ENCODE data around the gene URB1. TPM values are rescaled to one million over a fixed set of nuclear protein-coding genes. Genes with fewer than 3 reads are reported as not detected.

URB1 gene
- total and polyA plus RNA-seq, 9 of the 15 experiments (the other 6 are each of a cell fraction or from before 2014, with no cell fraction given) = 0.97 to 53.6 (median 21.5) TPM

DNA sequence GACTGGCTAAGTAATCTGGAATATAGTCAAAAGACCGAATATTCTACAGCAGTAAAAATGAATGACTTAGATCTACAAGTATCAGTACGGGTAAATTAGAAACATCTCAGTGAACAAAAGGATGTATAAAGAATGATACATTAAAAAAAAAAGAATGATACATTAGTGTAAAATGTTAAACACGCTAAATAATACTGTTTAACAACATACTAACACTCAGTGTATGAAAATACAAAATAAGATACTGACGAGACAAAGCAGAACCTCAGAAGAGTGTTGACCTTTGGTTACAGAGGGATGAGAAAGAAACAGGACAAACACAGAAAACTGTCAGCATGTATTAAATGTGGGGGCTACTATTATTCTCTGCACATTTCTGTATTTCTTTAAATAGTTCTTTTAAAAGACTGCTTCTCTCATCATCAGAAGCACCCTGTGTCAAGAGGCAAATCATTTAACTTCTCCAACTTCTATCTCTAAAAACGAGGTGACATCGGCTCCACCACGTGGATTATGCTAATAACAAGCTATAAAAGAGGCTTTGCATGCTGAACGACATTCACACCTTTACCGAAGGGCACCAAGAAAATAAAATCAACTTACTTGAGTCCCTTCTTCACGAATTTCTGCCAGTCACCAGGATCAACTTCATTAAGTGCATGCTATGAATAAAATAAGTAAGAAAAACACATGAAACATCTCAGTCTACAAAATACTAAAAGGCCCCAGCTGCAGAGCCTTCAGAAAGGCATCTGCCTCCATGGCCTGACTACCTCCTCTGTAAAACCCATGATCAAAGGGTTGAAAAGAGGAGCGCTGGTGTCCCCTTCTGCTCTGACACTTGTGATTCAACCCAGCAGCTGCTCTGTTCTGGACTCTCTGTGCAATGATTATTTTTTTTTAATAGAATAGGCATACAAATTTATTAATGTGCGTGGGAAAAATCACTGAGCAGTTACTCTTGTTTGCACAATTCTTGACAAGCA is 51.7 kb downstream of the URB1 start (continued):
- TF ChIP-seq, protein P1, sequence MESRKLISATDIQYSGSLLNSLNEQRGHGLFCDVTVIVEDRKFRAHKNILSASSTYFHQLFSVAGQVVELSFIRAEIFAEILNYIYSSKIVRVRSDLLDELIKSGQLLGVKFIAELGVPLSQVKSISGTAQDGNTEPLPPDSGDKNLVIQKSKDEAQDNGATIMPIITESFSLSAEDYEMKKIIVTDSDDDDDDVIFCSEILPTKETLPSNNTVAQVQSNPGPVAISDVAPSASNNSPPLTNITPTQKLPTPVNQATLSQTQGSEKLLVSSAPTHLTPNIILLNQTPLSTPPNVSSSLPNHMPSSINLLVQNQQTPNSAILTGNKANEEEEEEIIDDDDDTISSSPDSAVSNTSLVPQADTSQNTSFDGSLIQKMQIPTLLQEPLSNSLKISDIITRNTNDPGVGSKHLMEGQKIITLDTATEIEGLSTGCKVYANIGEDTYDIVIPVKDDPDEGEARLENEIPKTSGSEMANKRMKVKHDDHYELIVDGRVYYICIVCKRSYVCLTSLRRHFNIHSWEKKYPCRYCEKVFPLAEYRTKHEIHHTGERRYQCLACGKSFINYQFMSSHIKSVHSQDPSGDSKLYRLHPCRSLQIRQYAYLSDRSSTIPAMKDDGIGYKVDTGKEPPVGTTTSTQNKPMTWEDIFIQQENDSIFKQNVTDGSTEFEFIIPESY (CRISPR knock-in tag; IDR thresholded peaks at IDR 0.05) = no peak
- TF ChIP-seq, protein P2, sequence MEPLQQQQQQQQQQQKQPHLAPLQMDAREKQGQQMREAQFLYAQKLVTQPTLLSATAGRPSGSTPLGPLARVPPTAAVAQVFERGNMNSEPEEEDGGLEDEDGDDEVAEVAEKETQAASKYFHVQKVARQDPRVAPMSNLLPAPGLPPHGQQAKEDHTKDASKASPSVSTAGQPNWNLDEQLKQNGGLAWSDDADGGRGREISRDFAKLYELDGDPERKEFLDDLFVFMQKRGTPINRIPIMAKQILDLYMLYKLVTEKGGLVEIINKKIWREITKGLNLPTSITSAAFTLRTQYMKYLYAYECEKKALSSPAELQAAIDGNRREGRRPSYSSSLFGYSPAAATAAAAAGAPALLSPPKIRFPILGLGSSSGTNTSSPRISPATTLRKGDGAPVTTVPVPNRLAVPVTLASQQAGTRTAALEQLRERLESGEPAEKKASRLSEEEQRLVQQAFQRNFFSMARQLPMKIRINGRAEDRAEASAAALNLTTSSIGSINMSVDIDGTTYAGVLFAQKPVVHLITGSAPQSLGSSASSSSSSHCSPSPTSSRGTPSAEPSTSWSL (CRISPR knock-in tag; IDR thresholded peaks at IDR 0.05; ENCODE audit: borderline replicate concordance) = no peak
- TF ChIP-seq, protein P3, sequence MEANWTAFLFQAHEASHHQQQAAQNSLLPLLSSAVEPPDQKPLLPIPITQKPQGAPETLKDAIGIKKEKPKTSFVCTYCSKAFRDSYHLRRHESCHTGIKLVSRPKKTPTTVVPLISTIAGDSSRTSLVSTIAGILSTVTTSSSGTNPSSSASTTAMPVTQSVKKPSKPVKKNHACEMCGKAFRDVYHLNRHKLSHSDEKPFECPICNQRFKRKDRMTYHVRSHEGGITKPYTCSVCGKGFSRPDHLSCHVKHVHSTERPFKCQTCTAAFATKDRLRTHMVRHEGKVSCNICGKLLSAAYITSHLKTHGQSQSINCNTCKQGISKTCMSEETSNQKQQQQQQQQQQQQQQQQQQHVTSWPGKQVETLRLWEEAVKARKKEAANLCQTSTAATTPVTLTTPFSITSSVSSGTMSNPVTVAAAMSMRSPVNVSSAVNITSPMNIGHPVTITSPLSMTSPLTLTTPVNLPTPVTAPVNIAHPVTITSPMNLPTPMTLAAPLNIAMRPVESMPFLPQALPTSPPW (CRISPR knock-in tag; IDR thresholded peaks at IDR 0.05) = no peak
- TF ChIP-seq, protein P4, sequence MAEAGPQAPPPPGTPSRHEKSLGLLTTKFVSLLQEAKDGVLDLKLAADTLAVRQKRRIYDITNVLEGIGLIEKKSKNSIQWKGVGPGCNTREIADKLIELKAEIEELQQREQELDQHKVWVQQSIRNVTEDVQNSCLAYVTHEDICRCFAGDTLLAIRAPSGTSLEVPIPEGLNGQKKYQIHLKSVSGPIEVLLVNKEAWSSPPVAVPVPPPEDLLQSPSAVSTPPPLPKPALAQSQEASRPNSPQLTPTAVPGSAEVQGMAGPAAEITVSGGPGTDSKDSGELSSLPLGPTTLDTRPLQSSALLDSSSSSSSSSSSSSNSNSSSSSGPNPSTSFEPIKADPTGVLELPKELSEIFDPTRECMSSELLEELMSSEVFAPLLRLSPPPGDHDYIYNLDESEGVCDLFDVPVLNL (CRISPR knock-in tag; IDR thresholded peaks at IDR 0.05; ENCODE audit: low read depth) = no peak
- 0 out of 2 replicates have a peak, but pooled peaks have one; percentile 70 for TF ChIP-seq ZNF140 (CRISPR knock-in tag; IDR thresholded peaks at IDR 0.05)
- TF ChIP-seq, protein P5, sequence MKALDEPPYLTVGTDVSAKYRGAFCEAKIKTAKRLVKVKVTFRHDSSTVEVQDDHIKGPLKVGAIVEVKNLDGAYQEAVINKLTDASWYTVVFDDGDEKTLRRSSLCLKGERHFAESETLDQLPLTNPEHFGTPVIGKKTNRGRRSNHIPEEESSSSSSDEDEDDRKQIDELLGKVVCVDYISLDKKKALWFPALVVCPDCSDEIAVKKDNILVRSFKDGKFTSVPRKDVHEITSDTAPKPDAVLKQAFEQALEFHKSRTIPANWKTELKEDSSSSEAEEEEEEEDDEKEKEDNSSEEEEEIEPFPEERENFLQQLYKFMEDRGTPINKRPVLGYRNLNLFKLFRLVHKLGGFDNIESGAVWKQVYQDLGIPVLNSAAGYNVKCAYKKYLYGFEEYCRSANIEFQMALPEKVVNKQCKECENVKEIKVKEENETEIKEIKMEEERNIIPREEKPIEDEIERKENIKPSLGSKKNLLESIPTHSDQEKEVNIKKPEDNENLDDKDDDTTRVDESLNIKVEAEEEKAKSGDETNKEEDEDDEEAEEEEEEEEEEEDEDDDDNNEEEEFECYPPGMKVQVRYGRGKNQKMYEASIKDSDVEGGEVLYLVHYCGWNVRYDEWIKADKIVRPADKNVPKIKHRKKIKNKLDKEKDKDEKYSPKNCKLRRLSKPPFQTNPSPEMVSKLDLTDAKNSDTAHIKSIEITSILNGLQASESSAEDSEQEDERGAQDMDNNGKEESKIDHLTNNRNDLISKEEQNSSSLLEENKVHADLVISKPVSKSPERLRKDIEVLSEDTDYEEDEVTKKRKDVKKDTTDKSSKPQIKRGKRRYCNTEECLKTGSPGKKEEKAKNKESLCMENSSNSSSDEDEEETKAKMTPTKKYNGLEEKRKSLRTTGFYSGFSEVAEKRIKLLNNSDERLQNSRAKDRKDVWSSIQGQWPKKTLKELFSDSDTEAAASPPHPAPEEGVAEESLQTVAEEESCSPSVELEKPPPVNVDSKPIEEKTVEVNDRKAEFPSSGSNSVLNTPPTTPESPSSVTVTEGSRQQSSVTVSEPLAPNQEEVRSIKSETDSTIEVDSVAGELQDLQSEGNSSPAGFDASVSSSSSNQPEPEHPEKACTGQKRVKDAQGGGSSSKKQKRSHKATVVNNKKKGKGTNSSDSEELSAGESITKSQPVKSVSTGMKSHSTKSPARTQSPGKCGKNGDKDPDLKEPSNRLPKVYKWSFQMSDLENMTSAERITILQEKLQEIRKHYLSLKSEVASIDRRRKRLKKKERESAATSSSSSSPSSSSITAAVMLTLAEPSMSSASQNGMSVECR (CRISPR knock-in tag; IDR thresholded peaks at IDR 0.05) = no peak
- TF ChIP-seq ZNF408 (CRISPR knock-in tag; IDR thresholded peaks at IDR 0.05; ENCODE audit: low read depth) = peak; percentile 52; the same call in 1 of the 2 replicates
- 0 out of 2 replicates have a peak, but pooled peaks have one; percentile 17 for TF ChIP-seq ZFP30 (CRISPR knock-in tag; IDR thresholded peaks at IDR 0.05; ENCODE audit: borderline replicate concordance)
- TF ChIP-seq FOXJ3 (CRISPR knock-in tag; IDR thresholded peaks at IDR 0.05) = no peak
- TF ChIP-seq, protein P6, sequence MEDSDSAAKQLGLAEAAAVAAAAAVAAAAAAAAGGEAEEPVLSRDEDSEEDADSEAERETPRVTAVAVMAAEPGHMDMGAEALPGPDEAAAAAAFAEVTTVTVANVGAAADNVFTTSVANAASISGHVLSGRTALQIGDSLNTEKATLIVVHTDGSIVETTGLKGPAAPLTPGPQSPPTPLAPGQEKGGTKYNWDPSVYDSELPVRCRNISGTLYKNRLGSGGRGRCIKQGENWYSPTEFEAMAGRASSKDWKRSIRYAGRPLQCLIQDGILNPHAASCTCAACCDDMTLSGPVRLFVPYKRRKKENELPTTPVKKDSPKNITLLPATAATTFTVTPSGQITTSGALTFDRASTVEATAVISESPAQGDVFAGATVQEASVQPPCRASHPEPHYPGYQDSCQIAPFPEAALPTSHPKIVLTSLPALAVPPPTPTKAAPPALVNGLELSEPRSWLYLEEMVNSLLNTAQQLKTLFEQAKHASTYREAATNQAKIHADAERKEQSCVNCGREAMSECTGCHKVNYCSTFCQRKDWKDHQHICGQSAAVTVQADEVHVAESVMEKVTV (CRISPR knock-in tag; IDR thresholded peaks at IDR 0.05) = no peak
- 0 out of 2 replicates have a peak, but pooled peaks have one; percentile 34 for TF ChIP-seq PPARD (CRISPR knock-in tag; IDR thresholded peaks at IDR 0.05)
- TF ChIP-seq BCOR (IDR thresholded peaks at IDR 0.05) = no peak
- TF ChIP-seq CC2D1A (IDR thresholded peaks at IDR 0.05) = no peak
